GM19238 (cell line): ENCODE data around the gene ZNF469.
"Not testable (repeated sequence)": the region's sequence is repeated elsewhere in the genome, so short reads cannot be mapped to it uniquely, and the experiment has no call there.

ENCODE experiments used
- DNase-seq: peaks from one replicate; pipeline ENCODE4 v3.0.0; 2011; ENCODE audit warnings: low spot score; ENCODE audit not compliant: insufficient read length

The ZNF469 gene

GRCh38 chr16:88360401-88360800, 22.4 kb upstream of the ZNF469 start:
- not testable (repeated sequence) for DNase-seq

- DNase-seq = no peak
Observed at GRCh38 chr16:88360999-88361398, 21.8 kb upstream of the ZNF469 start.

GRCh38 chr16:88361775-88362174, 21.0 kb upstream of the ZNF469 start:
- no peak for DNase-seq

GRCh38 chr16:88363239-88363891, 19.4 kb upstream of the ZNF469 start:
- DNase-seq = no peak

GRCh38 chr16:88365244-88365865, 17.4 kb upstream of the ZNF469 start:
- no peak for DNase-seq

- no peak for DNase-seq
Observed at GRCh38 chr16:88366032-88366703, 16.6 kb upstream of the ZNF469 start.

- no peak for DNase-seq
Observed at GRCh38 chr16:88366704-88367047, 16.1 kb upstream of the ZNF469 start.

GRCh38 chr16:88367560-88367959, 15.2 kb upstream of the ZNF469 start:
- no peak for DNase-seq

GRCh38 chr16:88368036-88368435, 14.7 kb upstream of the ZNF469 start:
- no peak for DNase-seq

- DNase-seq = no peak
Observed at GRCh38 chr16:88368994-88369393, 13.8 kb upstream of the ZNF469 start.

- DNase-seq = no peak
Observed at GRCh38 chr16:88369447-88370008, 13.2 kb upstream of the ZNF469 start.

- no peak for DNase-seq
Observed at GRCh38 chr16:88370365-88370764, 12.4 kb upstream of the ZNF469 start.

GRCh38 chr16:88372522-88372921, 10.2 kb upstream of the ZNF469 start:
- DNase-seq = no peak

GRCh38 chr16:88373211-88373610, 9.5 kb upstream of the ZNF469 start:
- DNase-seq = no peak

- no peak for DNase-seq
Observed at GRCh38 chr16:88373927-88374492, 8.7 kb upstream of the ZNF469 start.

- no peak for DNase-seq
Observed at GRCh38 chr16:88374736-88375135, 8.0 kb upstream of the ZNF469 start.

- no peak for DNase-seq
Observed at GRCh38 chr16:88375236-88375975, 7.4 kb upstream of the ZNF469 start.

- no peak for DNase-seq
Observed at GRCh38 chr16:88375996-88376834, 6.5 kb upstream of the ZNF469 start.

GRCh38 chr16:88376835-88377726, 5.7 kb upstream of the ZNF469 start:
- DNase-seq = no peak

- DNase-seq = no peak
Observed at GRCh38 chr16:88377961-88378360, 4.8 kb upstream of the ZNF469 start.
